Ascending aorta (tissue), 2 donors: ENCODE data around the gene COMMD1. TPM values are rescaled to one million over a fixed set of nuclear protein-coding genes. Genes with fewer than 3 reads are reported as not detected.

ENCODE experiments used
- DNase-seq, 2 donors: peaks; one replicate each; pipeline ENCODE4 v3.0.0-alpha.2; 2019; ENCODE audit warnings: low spot score in 2 of 2
- H3K27ac ChIP-seq, 2 donors: fragments of 200-600 bp; sonication (generic); one replicate each; pipeline ENCODE4 v1.5.1; 2016 to 2017; ENCODE audit warnings: mild to moderate bottlenecking in 1 of 2
- H3K27me3 ChIP-seq: fragments of 200-600 bp; sonication (generic); one replicate; pipeline ENCODE4 v1.5.1; 2017
- H3K36me3 ChIP-seq, 2 donors: fragments of 200-600 bp; sonication (generic); one replicate each; pipeline ENCODE4 v1.5.1; 2016
- H3K4me1 ChIP-seq, 2 donors: fragments of 200-600 bp; sonication (generic); one replicate each; pipeline ENCODE4 v1.5.1; 2016 to 2017; ENCODE audit warnings: mild to moderate bottlenecking in 1 of 2
- H3K4me3 ChIP-seq, 2 donors: fragments of 200-600 bp; sonication (generic); one replicate each; pipeline ENCODE4 v1.5.1; 2016 to 2017; ENCODE audit warnings: mild to moderate bottlenecking in 1 of 2
- H3K9me3 ChIP-seq, 2 donors: fragments of 200-600 bp; sonication (generic); one replicate each; pipeline ENCODE4 v1.5.1; 2016
- intact Hi-C: fragments of 100-400 bp; cut with DNase I; formaldehyde crosslinking; loops from one replicate; pipeline ENCODE4 v1.15.1; 2023
- total RNA-seq: library from RNA; depleted of rRNA; stranded (reverse); fragments of >200 nt; gene quantifications from one replicate; pipeline ENCODE4 v1.1.0, GENCODE V29; 2016
- TF ChIP-seq, protein P1 (sequence below), 3 experiments: fragments of 200-600 bp in 2 of 3; fragments of 450-650 bp in 1 of 3; sonication (generic) in 2 of 3; IDR thresholded peaks; one replicate each; pipeline ENCODE4 v1.5.1; 2016 to 2019; ENCODE audit warnings: antibody characterized with exemption in 3 of 3, mild to moderate bottlenecking in 1 of 3, moderate library complexity in 1 of 3

Gene COMMD1
- total RNA-seq, 1 donor from 2014 or later: 31.8 TPM

DNA sequence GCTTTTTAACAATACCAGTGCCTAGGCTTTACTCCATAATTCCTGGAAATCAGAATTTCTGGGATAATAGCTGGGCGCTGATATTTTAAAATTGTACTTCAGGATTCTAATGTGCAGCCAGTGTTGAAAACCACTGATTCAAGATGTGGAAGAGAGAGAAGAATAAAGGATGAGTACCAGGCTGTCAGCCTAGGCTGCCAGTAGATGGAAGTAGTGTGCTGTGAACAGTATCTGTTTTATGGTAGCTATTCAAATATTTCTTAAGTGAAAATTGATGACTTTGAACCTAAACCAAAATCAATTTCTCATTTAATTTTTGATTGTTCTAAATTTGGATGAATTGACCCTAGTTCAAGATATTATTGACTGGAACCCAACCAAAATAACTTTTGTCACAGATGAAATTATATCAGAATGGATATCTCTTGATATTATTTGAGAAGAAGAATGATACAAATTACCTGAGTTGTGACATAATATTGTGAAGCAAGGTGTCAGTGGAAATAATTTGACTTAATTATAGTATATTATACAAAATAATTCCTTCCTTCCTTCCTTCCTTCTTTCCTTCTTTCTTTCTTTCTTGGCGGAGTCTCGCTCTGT lies 88.0 kb downstream of the COMMD1 start:
- TF ChIP-seq, protein P1, sequence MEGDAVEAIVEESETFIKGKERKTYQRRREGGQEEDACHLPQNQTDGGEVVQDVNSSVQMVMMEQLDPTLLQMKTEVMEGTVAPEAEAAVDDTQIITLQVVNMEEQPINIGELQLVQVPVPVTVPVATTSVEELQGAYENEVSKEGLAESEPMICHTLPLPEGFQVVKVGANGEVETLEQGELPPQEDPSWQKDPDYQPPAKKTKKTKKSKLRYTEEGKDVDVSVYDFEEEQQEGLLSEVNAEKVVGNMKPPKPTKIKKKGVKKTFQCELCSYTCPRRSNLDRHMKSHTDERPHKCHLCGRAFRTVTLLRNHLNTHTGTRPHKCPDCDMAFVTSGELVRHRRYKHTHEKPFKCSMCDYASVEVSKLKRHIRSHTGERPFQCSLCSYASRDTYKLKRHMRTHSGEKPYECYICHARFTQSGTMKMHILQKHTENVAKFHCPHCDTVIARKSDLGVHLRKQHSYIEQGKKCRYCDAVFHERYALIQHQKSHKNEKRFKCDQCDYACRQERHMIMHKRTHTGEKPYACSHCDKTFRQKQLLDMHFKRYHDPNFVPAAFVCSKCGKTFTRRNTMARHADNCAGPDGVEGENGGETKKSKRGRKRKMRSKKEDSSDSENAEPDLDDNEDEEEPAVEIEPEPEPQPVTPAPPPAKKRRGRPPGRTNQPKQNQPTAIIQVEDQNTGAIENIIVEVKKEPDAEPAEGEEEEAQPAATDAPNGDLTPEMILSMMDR (IDR thresholded peaks at IDR 0.05): peak; percentile 40 to 59 (median 43)
- no peaks in the 10 kb centered on the region for H3K27me3 ChIP-seq
- no peak overlapping the region for H3K4me3 ChIP-seq
- no peaks in the 10 kb centered on the region for H3K9me3 ChIP-seq
- H3K4me1 ChIP-seq: no peaks in the 10 kb centered on the region
- DNase-seq: no peak
- intact Hi-C loops: loop anchor here (5.0 kb wide), 1 partner anchor 76 kb away; no protein-coding TSS in a partner anchor
- H3K27ac ChIP-seq: no peak overlapping the region
- no peaks in the 10 kb centered on the region for H3K36me3 ChIP-seq

DNA sequence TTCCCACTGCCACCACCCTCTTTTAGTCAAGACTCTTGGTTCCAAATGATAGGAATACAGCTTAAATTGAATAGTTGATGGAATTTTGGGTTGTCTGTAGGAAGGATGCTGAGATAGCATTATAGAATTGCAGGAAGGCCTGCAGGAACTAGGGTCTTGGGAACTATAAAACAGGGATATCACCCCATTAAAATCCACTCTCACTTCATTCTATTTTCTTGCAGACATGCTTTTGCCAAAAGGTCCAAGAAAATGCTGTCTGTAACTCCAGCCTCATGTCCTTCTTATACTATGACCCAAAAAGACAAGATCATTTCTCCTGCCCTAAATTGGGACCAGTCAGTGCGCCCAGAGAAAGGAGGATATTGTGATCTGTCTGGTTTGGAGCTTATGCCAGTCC lies 89.1 kb downstream of the COMMD1 start:
- Histone ChIP-seq H3K36me3 (no peaks in the 10 kb centered on the region), H3K27me3 (no peaks in the 10 kb centered on the region), H3K4me3 (no peak overlapping the region), H3K9me3 (no peaks in the 10 kb centered on the region), H3K4me1 (no peaks in the 10 kb centered on the region), H3K27ac (no peak overlapping the region)
- TF ChIP-seq, protein P1 (IDR thresholded peaks at IDR 0.05): no peak
- intact Hi-C loops: loop anchor here (5.0 kb wide), 1 partner anchor 77 kb away; no protein-coding TSS in a partner anchor
- no peak for DNase-seq

DNA sequence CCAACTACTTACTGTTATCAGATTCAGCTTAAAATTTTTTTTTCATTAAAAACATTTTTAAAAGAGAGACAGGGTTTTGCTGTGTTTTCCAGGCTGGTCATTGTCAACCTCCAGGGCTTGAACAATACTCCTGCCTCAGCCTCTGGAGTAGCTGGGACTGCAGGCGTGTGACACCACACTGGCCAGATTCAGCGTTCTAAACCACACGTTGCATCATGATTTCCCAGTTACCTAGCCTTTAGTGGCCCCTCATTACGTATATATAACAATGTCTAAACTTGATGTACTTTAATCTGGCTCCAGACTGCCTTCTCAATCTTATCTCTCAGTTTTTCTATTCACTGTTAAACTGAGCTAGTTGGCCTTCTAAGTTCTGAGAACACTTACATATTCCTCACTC lies 89.6 kb downstream of the COMMD1 start:
- no peak for DNase-seq
- H3K9me3 ChIP-seq: no peaks in the 10 kb centered on the region
- intact Hi-C loops: loop anchor here (1.0 kb wide), 1 partner anchor 416 kb away; no protein-coding TSS in a partner anchor
- no peaks in the 10 kb centered on the region for H3K36me3 ChIP-seq
- H3K27ac ChIP-seq: no peak overlapping the region
- H3K4me1 ChIP-seq: no peaks in the 10 kb centered on the region
- TF ChIP-seq, protein P1 (IDR thresholded peaks at IDR 0.05): no peak
- no peak overlapping the region for H3K4me3 ChIP-seq
- H3K27me3 ChIP-seq: no peaks in the 10 kb centered on the region

DNA sequence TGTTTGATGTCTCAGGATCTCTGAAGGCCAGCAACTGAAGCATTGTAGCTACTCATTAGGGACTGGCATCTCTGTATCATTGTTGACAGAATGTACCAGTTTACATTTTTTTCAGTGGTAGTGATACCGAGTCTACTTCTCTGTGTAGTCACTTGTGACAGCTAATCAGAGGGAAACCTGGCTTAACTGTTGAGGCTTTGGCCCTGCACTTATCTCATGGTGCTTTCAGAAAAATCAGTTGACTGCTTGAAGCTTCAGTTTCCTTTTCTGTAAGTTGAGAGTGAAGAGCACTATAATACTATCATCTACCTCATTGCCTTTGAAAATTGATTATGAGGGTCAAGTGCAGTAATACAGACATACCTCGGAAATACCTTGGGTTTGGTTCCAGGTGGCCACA lies 90.0 kb downstream of the COMMD1 start:
- intact Hi-C loops: loop anchor here (1.0 kb wide), 1 partner anchor 416 kb away; no protein-coding TSS in a partner anchor
- Histone ChIP-seq H3K4me1 (no peaks in the 10 kb centered on the region), H3K4me3 (no peak overlapping the region), H3K36me3 (no peaks in the 10 kb centered on the region), H3K9me3 (no peaks in the 10 kb centered on the region), H3K27ac (no peak overlapping the region), H3K27me3 (no peaks in the 10 kb centered on the region)
- no peak for DNase-seq
- TF ChIP-seq, protein P1 (IDR thresholded peaks at IDR 0.05): no peak

DNA sequence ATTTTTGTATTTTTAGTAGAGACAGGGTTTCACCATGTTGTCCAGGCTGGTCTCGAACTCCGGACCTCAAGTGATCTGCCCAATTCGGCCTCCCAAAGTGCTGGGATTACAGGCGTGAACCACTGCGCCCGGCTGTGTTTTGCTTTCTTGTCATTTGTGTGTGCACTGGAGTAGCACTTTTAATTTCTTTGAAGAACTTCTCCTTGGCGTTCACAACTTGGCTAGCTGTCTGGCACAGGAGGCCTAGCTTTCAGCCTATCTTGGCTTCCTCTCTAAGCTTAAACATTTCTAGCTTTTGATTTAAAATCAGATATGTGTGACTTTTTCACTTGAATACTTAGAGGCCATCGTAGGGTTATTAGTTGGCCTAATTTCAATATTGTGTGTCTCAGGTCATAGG lies 93.0 kb downstream of the COMMD1 start:
- Histone ChIP-seq H3K27me3 (no peaks in the 10 kb centered on the region), H3K9me3 (no peaks in the 10 kb centered on the region), H3K4me3 (no peak overlapping the region), H3K27ac (no peak overlapping the region), H3K36me3 (peaks cover 0 to 12% of the 10 kb centered on the region in 2 donors), H3K4me1 (no peaks in the 10 kb centered on the region)
- no peak for DNase-seq
- TF ChIP-seq, protein P1 (IDR thresholded peaks at IDR 0.05): no peak
- intact Hi-C loops: no loop called here
